Motor neuron (in vitro differentiated cells): ENCODE results near the gene PLEKHH1. TPM values are rescaled to one million over a fixed set of nuclear protein-coding genes. Genes with fewer than 3 reads are reported as not detected.

ENCODE experiments used
- ATAC-seq, 8 experiments: fragments of 200-7000 bp; cut with Tn5 transposase; replicated peaks in 6 of 8; 2 replicates each; pipeline ENCODE4 v1.8.0; 2021; ENCODE audit warnings: mild to moderate bottlenecking in 8 of 8, moderate library complexity in 8 of 8
- H3K27ac ChIP-seq, 2 donors: fragments of 250-450 bp; sonication (Bioruptor Pico); 2 replicates each; pipeline ENCODE4 v1.9.0; 2021; ENCODE audit warnings: antibody characterized with exemption in 2 of 2, mild to moderate bottlenecking in 2 of 2, moderate library complexity in 1 of 2
- H3K4me1 ChIP-seq, 2 donors: fragments of 250-450 bp; sonication (Bioruptor Pico); replicated peaks in 1 of 2; 2 replicates each; pipeline ENCODE4 v1.6.1; 2021; ENCODE audit warnings: antibody characterized with exemption in 2 of 2, mild to moderate bottlenecking in 2 of 2, moderate library complexity in 1 of 2
- H3K4me3 ChIP-seq, 5 donors: fragments of 250-450 bp; sonication (Bioruptor Pico); 2 replicates each; pipeline ENCODE4 v1.9.0; 2021; ENCODE audit warnings: antibody characterized with exemption in 5 of 5, mild to moderate bottlenecking in 5 of 5, moderate library complexity in 4 of 5
- WGBS, 10 experiments: fragments of 450-650 bp; shearing (Covaris generic); methylation state at CpG; one replicate each; pipeline ENCODE4 v1.0.0; 2022; 5-methylcytosine and 5-hydroxymethylcytosine counted together
- in situ Hi-C, 9 experiments: fragments of 400-800 bp; cut with MboI; loops; one replicate each; pipeline ENCODE4 v1.15.0; 2021; ENCODE audit warnings: low sequenced_read_pairs in 9 of 9, low pct_unique_long_range_greater_than_20kb in 2 of 9; ENCODE audit not compliant: unreplicated experiment in 9 of 9
- total RNA-seq, 8 experiments: library from RNA; unstranded; fragments of 300-600 nt; gene quantifications; 2 replicates each; pipeline versions ENCODE4 v1.2.3 to v1.2.4, GENCODE V29; 2022

Gene PLEKHH1
- total RNA-seq, 8 experiments from 2014 or later, result 1.2 to 11.2 (median 6.0) TPM

DNA sequence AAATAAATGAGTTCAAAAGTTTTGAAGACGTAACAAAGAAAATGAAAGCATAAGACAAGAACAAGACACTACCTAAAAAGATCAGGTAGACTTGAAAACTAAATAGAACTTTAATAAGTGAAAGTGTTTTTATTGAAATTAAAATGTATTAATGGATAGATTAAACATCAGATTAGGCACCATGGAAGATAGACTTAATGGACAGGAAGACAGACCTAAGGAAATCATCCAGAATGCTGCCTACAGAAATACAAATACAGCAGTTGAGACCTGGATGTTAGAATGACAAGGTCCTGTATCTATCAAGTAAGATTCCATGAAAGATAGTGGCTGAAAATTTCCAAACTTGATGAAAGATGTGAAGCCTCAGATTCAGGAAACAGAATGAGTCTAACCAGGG, 11.5 kb downstream of the PLEKHH1 start:
- Histone ChIP-seq H3K27ac (no peak overlapping the region), H3K4me3 (no peak overlapping the region), H3K4me1 (no peaks in the 10 kb centered on the region)
- 57 to 100% (median 90%) methylated on average over 1 of the region's 1 CpG; no CpG with 5 or more reads in 2 of the 10 experiments for WGBS, 10 experiments
- ATAC-seq, result no peak
- in situ Hi-C loops, result no loop called here

DNA sequence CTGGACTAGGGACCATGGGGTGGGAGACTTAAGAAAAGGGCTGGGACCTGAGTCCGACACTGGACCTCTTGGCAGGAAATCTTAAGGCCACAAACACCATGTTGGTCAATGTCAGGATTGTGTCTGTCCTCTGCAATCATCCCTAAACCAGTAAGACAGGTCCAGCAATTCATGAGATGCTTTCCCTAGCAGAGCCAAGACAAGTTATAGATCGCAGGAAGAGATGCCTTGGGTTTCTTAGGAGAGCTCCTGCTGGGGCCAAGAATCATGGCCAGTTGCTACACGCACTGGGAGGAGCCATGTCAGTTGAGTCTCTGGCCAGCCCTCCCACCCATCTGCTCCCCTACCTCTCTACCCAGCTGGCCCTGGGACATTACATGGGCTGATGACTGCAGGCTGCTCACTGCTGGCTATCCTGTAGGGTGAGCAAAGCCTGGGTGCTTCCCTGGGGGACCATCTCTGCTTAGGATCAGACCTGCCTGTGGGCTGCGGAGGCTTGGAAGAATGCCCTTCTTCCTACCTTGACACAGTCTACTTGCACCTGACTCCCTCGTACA, 14.2 kb downstream of the PLEKHH1 start:
- ATAC-seq, result peak in 1 of 8 experiments; percentile 32
- Histone ChIP-seq H3K4me1 (no peaks in the 10 kb centered on the region), H3K27ac (no peak overlapping the region), H3K4me3 (no peak overlapping the region)
- 62 to 100% (median 83%) methylated on average over 1 to 2 of the region's 5 CpGs; no CpG with 5 or more reads in 5 of the 10 experiments for WGBS, 10 experiments
- in situ Hi-C loops, result no loop called here

DNA sequence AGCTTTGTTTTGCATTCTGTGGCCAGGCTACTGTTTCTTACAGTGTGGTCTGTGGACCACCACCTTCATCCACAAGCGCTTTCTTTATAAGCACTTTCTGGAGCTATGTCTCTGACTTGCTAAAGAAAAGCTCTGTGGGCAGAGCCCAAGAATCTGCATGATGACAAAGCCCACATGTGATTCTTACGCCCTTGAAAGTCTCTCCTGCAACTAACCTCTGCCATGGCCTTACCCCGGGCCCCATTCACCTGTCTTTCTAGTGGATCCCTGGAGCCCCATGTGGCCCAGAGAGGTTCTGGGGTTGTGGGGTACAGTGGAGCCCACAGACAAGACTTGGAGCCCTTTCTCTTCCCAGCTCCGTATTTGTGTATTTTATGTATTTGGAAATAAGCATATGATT, 16.6 kb downstream of the PLEKHH1 start:
- 30 to 89% (median 72%) methylated on average over 1 to 3 of the region's 4 CpGs; no CpG with 5 or more reads in 3 of the 10 experiments for WGBS, 10 experiments
- Histone ChIP-seq H3K4me1 (no peaks in the 10 kb centered on the region), H3K27ac (no peak overlapping the region), H3K4me3 (no peak overlapping the region)
- in situ Hi-C loops, result no loop called here
- ATAC-seq, result peak in 2 of 8 experiments; percentile 46 to 75

DNA sequence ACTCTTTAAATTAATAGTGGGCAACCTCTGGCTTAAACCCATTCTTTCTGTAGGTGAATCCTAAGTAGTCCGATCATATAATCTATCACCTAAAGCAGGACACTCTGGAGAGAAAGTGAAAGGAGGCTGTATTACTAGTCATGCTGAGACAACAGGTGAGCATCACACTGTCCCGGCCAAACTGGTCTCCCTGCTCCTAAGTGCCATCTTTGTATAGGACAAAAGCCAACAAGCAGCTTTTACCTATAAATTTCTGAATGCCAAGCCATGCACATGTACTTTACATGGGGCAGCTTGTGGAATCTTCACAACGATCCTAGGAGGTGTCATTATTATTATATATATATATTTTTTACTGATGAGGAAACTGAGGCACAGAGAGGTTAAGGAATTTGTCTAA, 18.0 kb downstream of the PLEKHH1 start:
- no peak for ATAC-seq
- H3K4me3 ChIP-seq, result no peak overlapping the region
- H3K4me1 ChIP-seq, result no peaks in the 10 kb centered on the region
- 33 to 88% (median 80%) methylated on average over 1 to 3 of the region's 3 CpGs; no CpG with 5 or more reads in 3 of the 10 experiments for WGBS, 10 experiments
- in situ Hi-C loops, result no loop called here
- no peak overlapping the region for H3K27ac ChIP-seq

DNA sequence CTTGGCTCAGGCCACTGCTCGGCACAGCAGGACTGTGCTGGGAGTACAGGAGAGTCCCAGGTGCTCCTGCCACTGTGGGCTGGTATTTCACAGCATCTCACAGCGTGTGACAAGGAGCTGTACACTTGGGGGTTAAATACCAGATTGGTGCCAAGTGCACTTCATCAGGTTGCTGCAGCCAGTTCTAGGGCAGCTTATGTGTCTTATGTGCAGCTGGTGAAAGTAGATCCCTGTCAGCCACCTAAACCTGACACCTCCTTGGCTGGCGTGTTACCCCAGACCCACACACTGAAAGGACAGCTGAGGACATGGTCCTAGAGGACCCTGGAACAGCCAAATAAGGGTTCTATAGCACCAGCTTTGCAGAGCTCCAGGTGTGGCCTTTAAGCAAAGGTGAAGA, 18.9 kb downstream of the PLEKHH1 start:
- no peak overlapping the region for H3K4me3 ChIP-seq
- WGBS, 10 experiments, result 60 to 100% (median 79%) methylated on average over 1 to 2 of the region's 3 CpGs; no CpG with 5 or more reads in 4 of the 10 experiments
- no peaks in the 10 kb centered on the region for H3K4me1 ChIP-seq
- no peak overlapping the region for H3K27ac ChIP-seq
- no peak for ATAC-seq
- in situ Hi-C loops, result no loop called here

DNA sequence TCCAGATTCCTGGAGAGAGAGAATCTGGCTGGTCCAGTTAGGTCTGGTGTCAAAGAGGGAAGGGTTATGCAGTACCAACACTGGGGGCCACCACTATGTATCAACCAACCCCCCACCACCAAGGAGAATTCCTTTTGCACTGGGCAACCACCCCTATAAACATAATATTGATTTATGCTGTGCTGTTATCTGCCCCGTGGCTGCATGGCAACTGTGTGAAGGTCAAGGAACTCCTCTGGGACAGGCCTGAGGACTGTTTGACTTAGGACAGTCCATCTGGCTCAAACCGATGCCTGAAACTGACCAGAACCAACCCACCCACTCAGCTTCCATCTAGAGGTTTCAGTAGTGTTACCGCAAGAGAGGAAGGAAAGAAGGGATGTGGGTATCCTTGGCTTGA, 20.5 kb downstream of the PLEKHH1 start:
- Histone ChIP-seq H3K4me3 (no peak overlapping the region), H3K4me1 (no peaks in the 10 kb centered on the region), H3K27ac (no peak overlapping the region)
- in situ Hi-C loops, result no loop called here
- WGBS, 10 experiments, result 40 to 100% (median 68%) methylated on average over 1 to 2 of the region's 3 CpGs; no CpG with 5 or more reads in 4 of the 10 experiments
- ATAC-seq, result no peak

DNA sequence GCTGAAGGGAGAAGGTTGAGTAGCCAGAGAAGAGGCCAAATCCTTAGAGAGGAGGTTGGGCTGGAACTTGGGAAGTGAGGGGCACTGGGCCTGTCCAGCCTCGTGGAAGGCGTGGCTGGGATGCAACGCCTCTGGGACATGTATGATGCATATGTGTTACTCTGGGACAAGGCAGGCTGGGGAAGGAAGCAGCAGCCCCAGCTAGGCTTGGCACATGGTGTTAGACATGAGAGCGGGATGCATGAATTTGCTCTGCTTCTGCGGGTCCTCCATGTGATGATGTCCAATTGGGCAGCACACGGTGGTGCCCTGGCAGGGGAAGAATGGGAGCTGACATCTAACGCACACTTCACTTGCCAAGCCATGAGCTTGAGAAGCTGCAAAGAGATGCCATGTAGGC, 21.3 kb downstream of the PLEKHH1 start:
- in situ Hi-C loops, result no loop called here
- H3K4me3 ChIP-seq, result no peak overlapping the region
- no peak for ATAC-seq
- 58 to 100% (median 82%) methylated on average over 1 to 6 of the region's 7 CpGs; no CpG with 5 or more reads in 4 of the 10 experiments for WGBS, 10 experiments
- H3K4me1 ChIP-seq, result no peaks in the 10 kb centered on the region
- H3K27ac ChIP-seq, result no peak overlapping the region

DNA sequence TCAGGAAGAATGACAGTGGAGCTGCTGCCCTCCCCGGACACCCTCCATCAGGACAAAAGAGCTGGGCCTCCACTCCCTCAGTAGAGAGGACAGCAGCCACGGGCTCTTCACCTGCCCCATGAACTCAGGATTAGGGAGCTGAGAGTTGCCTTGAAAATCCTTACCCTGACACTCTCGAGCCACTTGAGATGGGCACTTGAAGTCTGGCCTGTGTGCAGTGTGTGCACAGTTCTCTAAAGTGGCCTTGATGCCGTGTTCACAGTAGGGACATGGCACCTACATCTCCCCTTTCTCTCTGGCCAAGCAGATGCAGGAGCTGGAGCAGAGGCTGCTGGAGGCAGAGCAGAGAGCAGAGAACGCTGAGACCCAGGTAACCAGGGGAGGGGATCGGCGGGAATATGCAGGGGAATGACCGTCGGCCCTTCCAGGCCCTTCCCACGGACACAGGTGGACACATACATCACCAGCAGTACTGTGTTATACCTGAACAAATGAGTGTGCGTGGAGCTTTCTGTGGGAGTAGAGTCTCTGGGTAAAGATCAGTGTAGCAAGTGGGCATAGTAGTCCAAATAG, 22.5 kb downstream of the PLEKHH1 start:
- in situ Hi-C loops, result no loop called here
- no peak for ATAC-seq
- WGBS, 10 experiments, result 50 to 95% (median 73%) methylated on average over 1 to 8 of the region's 11 CpGs; no CpG with 5 or more reads in 5 of the 10 experiments
- Histone ChIP-seq H3K4me3 (no peak overlapping the region), H3K27ac (no peak overlapping the region), H3K4me1 (no peaks in the 10 kb centered on the region)

DNA sequence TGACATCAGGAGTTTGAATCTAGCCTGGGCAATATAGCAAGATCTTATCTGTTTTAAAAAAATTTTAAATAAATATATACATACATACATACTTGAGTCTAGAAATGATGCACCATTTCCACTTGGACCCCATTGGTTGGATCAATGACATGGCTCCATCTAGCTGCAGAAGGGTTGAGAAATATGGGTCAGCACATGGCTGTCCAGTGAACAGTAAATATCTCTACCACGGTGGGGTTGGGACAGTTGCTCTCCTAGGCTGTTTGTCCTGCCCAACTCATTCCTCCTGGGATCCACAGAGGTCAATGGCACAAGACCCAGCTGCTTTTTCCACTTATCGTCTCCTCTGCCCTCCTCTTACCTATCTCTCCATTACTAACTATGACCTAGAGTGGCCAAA, 23.6 kb downstream of the PLEKHH1 start:
- WGBS, 10 experiments, result 67 to 100% (median 79%) methylated on average over 1 to 2 of the region's 2 CpGs; no CpG with 5 or more reads in 4 of the 10 experiments
- ATAC-seq, result no peak
- H3K27ac ChIP-seq, result no peak overlapping the region
- no peaks in the 10 kb centered on the region for H3K4me1 ChIP-seq
- in situ Hi-C loops, result no loop called here
- no peak overlapping the region for H3K4me3 ChIP-seq

DNA sequence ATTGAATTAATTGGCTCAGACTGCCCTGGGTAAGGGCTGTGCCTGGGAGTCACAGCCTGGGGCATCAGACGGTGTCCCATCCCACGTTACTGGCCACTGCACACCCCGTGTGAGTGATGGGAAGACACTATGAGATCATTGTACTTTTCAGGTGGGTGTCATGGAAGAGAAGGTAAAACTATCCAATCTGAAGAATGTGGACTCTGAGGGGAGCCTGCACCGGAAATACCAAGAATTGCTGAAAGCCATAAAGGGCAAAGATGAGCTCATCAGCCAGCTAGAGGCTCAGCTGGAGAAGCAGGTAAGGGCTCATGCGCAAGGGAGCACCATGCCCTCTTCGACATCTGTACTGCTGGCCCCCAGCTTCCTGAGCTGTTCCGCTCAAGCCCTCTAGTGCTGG, 24.0 kb downstream of the PLEKHH1 start:
- no peaks in the 10 kb centered on the region for H3K4me1 ChIP-seq
- in situ Hi-C loops, result no loop called here
- H3K27ac ChIP-seq, result no peak overlapping the region
- H3K4me3 ChIP-seq, result no peak overlapping the region
- ATAC-seq, result no peak
- WGBS, 10 experiments, result 60 to 100% (median 93%) methylated on average over 1 to 5 of the region's 7 CpGs; no CpG with 5 or more reads in 5 of the 10 experiments

DNA sequence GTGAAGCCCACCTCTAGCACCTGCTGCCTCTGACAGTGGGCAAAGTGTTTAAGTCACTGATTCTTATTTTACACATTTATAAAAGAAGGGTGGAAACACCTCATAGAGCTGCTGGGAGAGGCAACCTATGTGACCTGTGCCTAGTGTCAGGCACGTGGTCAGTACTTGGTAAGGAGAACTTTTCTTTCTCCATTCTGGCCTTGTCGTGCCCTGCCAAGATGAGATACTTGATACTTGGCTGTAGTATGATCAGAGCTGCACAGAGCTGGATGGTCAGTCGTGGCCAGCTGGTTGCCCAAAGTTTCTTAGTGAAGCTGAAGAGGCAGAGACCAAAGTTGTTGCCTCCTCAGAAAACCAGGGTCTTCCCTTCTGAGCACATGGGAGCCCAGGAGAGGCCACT, 24.6 kb downstream of the PLEKHH1 start:
- Histone ChIP-seq H3K4me1 (no peaks in the 10 kb centered on the region), H3K4me3 (no peak overlapping the region), H3K27ac (no peak overlapping the region)
- in situ Hi-C loops, result no loop called here
- WGBS, 10 experiments, result 43 to 100% (median 74%) methylated on average over 1 to 2 of the region's 3 CpGs; no CpG with 5 or more reads in 6 of the 10 experiments
- ATAC-seq, result no peak

DNA sequence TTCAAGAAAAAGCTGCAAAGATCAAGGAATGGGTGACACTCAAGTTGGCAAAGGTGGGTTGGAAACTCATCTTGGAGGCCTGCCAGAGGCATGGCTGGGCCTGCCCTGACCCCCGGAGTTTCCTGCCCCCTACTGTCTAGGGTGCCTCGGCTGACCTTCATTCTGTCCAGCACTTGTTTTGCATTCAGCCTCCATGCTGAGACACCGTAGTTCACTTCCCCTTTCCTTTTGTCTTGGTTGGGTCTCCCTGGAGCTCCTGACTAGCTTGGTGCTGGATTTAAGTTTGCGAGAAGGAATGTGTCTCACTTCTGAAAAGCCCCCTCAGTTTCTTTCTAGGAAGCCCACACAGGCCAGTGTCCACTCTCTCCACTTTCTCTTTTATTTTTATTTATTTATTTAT, 26.5 kb downstream of the PLEKHH1 start:
- no peak for ATAC-seq
- 20 to 100% (median 60%) methylated on average over 1 to 4 of the region's 4 CpGs; no CpG with 5 or more reads in 1 of the 10 experiments for WGBS, 10 experiments
- in situ Hi-C loops, result no loop called here
- H3K27ac ChIP-seq, result no peak overlapping the region
- no peaks in the 10 kb centered on the region for H3K4me1 ChIP-seq
- no peak overlapping the region for H3K4me3 ChIP-seq

DNA sequence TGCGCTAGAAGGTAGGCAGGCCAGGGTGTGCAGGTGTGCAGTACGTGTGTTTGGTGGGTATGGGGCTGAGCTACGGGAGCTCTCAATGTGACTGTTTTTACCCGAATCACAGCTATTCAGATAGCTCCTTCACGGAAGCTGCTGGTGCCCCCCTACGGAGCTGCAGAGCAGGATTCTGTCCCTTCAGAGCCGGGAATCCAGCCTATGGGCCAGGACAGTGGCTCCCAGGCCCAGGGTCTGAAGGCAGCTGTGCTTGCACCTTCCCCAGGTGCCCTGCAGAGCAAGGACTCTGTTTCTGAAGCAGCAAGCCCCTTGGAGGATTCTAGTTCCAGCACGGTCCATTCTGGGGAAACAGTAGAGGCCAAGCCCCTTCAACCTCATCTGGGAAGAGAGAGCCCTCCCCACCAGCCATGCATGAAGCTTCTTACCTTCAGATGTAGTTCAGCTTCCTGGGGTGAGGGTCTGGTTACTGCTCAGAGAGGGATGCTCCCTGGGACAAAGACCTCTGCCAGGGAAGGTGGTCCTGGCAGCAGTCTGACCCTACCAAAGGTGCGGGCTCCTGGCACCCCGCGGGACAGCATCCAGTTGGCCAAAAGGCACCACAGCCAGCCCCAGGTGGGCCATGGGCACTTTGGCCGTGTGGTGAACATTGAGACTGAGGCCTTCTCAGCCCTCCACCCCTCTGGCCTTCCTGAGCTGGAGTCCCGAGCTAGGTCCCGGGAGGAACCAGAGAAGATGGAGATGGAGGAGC, 29.1 kb downstream of the PLEKHH1 start:
- Histone ChIP-seq H3K27ac (no peak overlapping the region), H3K4me3 (no peak overlapping the region), H3K4me1 (no peaks in the 10 kb centered on the region)
- ATAC-seq, result no peak
- in situ Hi-C loops, result no loop called here
- WGBS, 10 experiments, result 75 to 96% (median 81%) methylated on average over 2 to 9 of the region's 14 CpGs; no CpG with 5 or more reads in 3 of the 10 experiments
